Measurements from ENCODE around the gene PITPNC1.

Gene PITPNC1

GRCh38 chr17:67482764-67483163, 105.7 kb downstream of the PITPNC1 start:
- no peaks in the 10 kb centered on the region for H3F3A ChIP-seq (ENCODE audit: insufficient read depth, low read length)
- H3K9ac ChIP-seq (ENCODE audit: low read length): no peak overlapping the region
- H3K79me2 ChIP-seq (ENCODE audit: low read length): peaks cover 14% of the 10 kb centered on the region
- no peak overlapping the region for H2AFZ ChIP-seq (ENCODE audit: low read length)
- no peaks in the 10 kb centered on the region for H4K20me1 ChIP-seq (ENCODE audit: insufficient read depth, low read length)
- no peak overlapping the region for H3K4me3 ChIP-seq (ENCODE audit: low read length)
- no peak for TF ChIP-seq CTCF (IDR thresholded peaks at IDR 0.05; ENCODE audit: low read length)
- TF ChIP-seq EZH2phosphoT487 (IDR thresholded peaks at IDR 0.05; ENCODE audit: low read length): no peak
- no peak for TF ChIP-seq EZH2 (optimal IDR thresholded peaks at IDR 0.05; ENCODE audit: low read depth, low read length)
- no peaks in the 10 kb centered on the region for H3K9me2 ChIP-seq (replicated peaks; ENCODE audit: insufficient read depth, low read length)
- H3K27me3 ChIP-seq (replicated peaks; ENCODE audit: insufficient read depth, low read length): no peaks in the 10 kb centered on the region
- no peak for DNase-seq
- no peaks in the 10 kb centered on the region for H3K4me1 ChIP-seq (ENCODE audit: low read length)
- no peaks in the 10 kb centered on the region for H3K9me3 ChIP-seq (replicated peaks; ENCODE audit: insufficient read depth, low read length)
- no peaks in the 10 kb centered on the region for H3K36me3 ChIP-seq (replicated peaks; ENCODE audit: insufficient read depth, low read length)
- H3K4me2 ChIP-seq (ENCODE audit: low read depth, low read length): no peak overlapping the region
- no peak overlapping the region for H3K27ac ChIP-seq (ENCODE audit: low read length)

GRCh38 chr17:67484261-67484660, 107.2 kb downstream of the PITPNC1 start:
- no peaks in the 10 kb centered on the region for H3F3A ChIP-seq (ENCODE audit: insufficient read depth, low read length)
- H3K9me3 ChIP-seq (replicated peaks; ENCODE audit: insufficient read depth, low read length): no peaks in the 10 kb centered on the region
- H3K4me1 ChIP-seq (ENCODE audit: low read length): no peaks in the 10 kb centered on the region
- DNase-seq: no peak
- H2AFZ ChIP-seq (ENCODE audit: low read length): no peak overlapping the region
- no peak overlapping the region for H3K4me2 ChIP-seq (ENCODE audit: low read depth, low read length)
- no peaks in the 10 kb centered on the region for H3K27me3 ChIP-seq (replicated peaks; ENCODE audit: insufficient read depth, low read length)
- peaks cover 12% of the 10 kb centered on the region; the same call in 1 of the 2 replicates for H3K79me2 ChIP-seq (ENCODE audit: low read length)
- H4K20me1 ChIP-seq (ENCODE audit: insufficient read depth, low read length): no peaks in the 10 kb centered on the region
- H3K9me2 ChIP-seq (replicated peaks; ENCODE audit: insufficient read depth, low read length): no peaks in the 10 kb centered on the region
- H3K9ac ChIP-seq (ENCODE audit: low read length): no peak overlapping the region
- no peak overlapping the region for H3K27ac ChIP-seq (ENCODE audit: low read length)
- H3K36me3 ChIP-seq (replicated peaks; ENCODE audit: insufficient read depth, low read length): no peaks in the 10 kb centered on the region
- TF ChIP-seq CTCF (IDR thresholded peaks at IDR 0.05; ENCODE audit: low read length) (no peak), EZH2 (optimal IDR thresholded peaks at IDR 0.05; ENCODE audit: low read depth, low read length) (no peak), EZH2phosphoT487 (IDR thresholded peaks at IDR 0.05; ENCODE audit: low read length) (no peak)
- H3K4me3 ChIP-seq (ENCODE audit: low read length): no peak overlapping the region

GRCh38 chr17:67485666-67486065, 108.6 kb downstream of the PITPNC1 start:
- Histone ChIP-seq H3K4me3 (ENCODE audit: low read length) (no peak overlapping the region), H4K20me1 (ENCODE audit: insufficient read depth, low read length) (no peaks in the 10 kb centered on the region), H3K79me2 (ENCODE audit: low read length) (peaks cover 12% of the 10 kb centered on the region; the same call in 1 of the 2 replicates), H3K27ac (ENCODE audit: low read length) (no peak overlapping the region), H3F3A (ENCODE audit: insufficient read depth, low read length) (no peaks in the 10 kb centered on the region), H3K9ac (ENCODE audit: low read length) (no peak overlapping the region), H3K36me3 (replicated peaks; ENCODE audit: insufficient read depth, low read length) (no peaks in the 10 kb centered on the region), H3K9me2 (replicated peaks; ENCODE audit: insufficient read depth, low read length) (no peaks in the 10 kb centered on the region), H3K27me3 (replicated peaks; ENCODE audit: insufficient read depth, low read length) (no peaks in the 10 kb centered on the region), H2AFZ (ENCODE audit: low read length) (no peak overlapping the region), H3K4me2 (ENCODE audit: low read depth, low read length) (no peak overlapping the region), H3K4me1 (ENCODE audit: low read length) (no peaks in the 10 kb centered on the region), H3K9me3 (replicated peaks; ENCODE audit: insufficient read depth, low read length) (no peaks in the 10 kb centered on the region)
- DNase-seq: no peak
- no peak for TF ChIP-seq EZH2 (optimal IDR thresholded peaks at IDR 0.05; ENCODE audit: low read depth, low read length)
- no peak for TF ChIP-seq CTCF (IDR thresholded peaks at IDR 0.05; ENCODE audit: low read length)
- TF ChIP-seq EZH2phosphoT487 (IDR thresholded peaks at IDR 0.05; ENCODE audit: low read length): no peak
